GM19438 (cell line): ENCODE measurements around the gene TBCD.

ENCODE experiments used
- ATAC-seq: cut with Tn5 transposase; IDR thresholded peaks from one replicate; pipeline ENCODE4 v1.9.1; 2021; ENCODE audit warnings: low read depth; ENCODE audit not compliant: unreplicated experiment

The TBCD gene

DNA sequence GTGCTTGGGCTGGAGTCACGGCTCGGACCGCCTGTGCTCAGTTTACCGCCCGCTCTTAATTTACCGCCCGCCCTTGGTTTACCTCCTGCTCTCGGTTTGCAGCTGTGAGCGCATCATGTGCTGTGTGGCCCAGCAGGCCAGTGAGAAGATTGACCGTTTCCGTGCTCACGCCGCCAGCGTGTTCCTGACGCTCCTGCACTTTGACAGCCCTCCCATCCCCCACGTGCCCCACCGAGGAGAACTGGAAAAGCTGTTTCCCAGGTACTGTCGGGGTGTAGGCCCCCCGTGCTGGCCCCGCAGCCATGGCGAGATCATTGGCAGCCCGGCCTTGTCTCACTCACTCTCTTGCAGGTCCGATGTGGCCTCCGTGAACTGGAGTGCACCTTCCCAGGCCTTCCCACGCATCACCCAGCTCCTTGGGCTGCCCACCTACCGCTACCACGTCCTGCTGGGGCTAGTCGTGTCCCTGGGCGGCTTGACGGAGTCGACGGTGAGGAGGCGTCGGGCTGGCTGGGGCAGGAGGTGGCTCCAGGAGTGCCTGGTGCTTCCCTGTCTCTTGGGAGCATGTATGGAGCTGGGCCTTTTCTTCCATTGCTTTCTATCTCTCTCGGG lies 177.3 kb downstream of the TBCD start:
- no peak for ATAC-seq

- no peak for ATAC-seq
These were observed 177.8 kb downstream of the TBCD start for GRCh38 chr17:82929676-82930042.

DNA sequence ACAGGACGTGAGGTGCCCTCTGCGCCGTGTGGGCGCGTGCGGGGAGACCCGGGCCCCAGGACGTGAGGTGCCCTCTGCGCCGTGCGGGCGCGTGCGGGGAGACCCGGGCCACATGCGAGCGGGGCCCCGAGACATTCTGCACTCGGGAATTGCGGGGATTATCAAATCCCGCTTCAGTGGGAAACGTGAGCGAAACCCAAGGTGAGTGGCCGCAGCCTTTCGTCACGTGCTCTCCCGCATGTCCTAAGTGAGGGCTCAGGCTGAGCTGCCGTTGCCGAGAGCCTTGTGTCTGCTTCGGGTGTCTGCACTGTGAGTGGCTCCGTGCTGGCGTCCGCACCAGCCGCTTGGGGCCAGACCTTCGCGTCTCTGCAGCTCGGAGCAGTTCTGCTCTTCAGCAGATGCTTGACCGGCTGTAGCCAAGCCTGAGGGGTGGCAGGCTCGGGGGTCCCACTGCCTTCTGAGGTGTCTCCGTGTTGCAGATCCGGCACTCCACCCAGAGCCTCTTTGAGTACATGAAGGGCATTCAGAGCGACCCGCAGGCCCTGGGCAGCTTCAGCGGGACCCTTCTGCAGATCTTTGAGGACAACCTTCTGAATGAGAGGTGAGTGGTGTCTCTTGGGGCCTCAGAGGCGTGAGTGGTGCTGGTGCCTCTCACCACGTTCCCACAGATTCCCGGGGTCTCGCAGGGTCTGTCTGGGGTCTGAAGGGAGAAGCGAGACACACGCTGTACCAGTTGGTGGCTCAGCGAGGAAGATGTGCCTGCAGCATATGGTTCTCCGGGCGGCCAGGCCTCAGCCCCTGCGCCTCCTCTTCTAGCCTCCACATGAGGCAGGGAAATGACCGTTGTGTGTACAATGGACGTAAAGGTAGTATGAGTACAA lies 178.4 kb downstream of the TBCD start:
- ATAC-seq = no peak

DNA sequence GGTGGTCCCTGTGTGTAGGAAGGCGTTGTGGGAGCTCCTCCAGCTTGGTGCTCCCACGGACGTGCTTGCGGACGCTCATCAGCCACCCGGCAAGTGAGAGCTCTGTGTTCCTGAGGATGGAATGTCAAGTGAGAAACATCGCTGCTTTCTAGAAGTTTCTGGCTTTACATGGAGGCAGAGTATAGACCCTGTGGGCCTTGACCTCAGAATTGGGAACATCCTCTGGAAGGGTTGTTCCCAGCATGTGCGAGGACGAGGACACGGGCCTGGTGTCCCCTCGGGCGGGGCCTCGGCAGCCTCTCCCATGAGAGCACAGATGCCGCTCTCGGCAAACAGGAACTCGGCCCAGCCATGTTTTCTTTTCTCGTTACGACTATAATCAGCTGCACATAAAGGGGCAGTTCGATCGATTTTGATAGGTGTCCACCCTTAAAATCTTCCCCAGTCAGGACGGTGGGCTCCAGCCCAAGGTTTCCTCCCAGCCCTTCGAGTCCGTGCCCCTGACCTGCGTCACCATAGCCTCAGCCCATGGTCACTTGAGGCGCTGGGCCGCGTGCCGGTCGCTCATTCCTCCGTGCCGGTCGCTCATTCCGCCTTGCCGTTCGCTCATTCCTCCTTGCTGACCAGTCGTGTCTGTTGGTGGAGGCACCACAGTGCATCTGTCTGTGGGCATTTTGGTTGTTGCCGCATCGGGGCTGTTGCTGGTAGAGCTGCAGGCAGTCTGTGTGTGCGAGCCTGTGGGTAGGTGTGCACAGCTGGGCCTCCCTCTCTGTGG lies 179.2 kb downstream of the TBCD start:
- ATAC-seq = no peak

- no peak for ATAC-seq
These were observed 180.0 kb downstream of the TBCD start for GRCh38 chr17:82931699-82932517.

DNA sequence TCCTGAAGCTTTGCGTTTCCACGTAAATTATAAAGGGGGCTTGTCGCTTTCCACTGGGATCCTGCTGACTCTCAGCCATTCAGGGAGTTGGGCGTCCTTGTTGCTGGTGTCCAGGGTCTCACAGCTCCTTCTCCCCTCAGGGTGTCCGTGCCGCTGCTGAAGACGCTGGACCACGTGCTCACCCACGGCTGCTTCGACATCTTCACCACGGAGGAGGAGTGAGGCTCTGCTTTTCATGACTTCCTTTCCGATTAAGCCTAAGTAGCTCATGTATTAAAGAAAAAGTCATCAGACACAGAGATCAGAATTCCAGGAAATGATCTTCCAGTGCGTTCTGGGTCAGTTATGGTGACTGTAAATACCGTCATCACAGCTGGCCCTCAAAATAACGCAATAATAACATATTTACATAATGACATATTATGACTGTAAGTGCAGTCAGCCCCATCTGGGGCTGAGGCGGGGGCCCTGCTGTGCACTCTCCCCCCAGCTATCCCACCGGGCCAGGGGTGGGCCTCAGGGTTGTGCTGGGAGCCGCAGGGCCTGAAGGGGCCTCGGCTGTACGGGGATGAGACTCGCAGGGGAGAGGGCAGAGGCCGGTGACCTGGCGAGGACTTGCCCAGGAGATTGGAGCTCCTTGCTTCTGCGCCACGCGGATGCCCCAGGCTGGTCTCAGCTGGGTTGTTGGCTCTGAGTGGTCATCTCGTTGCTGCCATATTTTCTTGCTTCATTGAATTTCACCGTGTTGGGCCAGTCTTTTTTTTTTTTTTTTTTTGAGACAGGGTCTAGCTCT lies 180.8 kb downstream of the TBCD start:
- ATAC-seq = no peak

DNA sequence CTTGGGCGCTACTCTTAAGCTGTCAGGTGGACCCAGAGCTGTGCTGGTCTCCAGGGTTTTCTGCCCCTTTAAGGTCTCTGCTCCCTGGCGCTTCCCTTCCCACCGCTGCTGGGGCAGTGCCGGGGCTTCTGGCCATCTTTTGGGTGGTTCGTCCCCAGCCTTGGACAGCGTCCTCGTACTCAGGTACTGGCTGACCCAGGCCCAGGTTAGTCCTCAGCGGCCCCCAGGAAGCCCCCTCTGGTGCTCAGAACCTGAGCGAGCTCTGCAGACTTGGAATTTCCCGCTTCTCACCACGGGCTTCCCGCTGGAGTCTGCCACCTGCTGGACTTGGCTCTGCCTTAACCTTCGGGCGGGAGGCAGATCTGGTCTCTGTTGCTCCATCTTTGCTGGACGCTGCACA lies 182.0 kb downstream of the TBCD start:
- ATAC-seq = no peak

DNA sequence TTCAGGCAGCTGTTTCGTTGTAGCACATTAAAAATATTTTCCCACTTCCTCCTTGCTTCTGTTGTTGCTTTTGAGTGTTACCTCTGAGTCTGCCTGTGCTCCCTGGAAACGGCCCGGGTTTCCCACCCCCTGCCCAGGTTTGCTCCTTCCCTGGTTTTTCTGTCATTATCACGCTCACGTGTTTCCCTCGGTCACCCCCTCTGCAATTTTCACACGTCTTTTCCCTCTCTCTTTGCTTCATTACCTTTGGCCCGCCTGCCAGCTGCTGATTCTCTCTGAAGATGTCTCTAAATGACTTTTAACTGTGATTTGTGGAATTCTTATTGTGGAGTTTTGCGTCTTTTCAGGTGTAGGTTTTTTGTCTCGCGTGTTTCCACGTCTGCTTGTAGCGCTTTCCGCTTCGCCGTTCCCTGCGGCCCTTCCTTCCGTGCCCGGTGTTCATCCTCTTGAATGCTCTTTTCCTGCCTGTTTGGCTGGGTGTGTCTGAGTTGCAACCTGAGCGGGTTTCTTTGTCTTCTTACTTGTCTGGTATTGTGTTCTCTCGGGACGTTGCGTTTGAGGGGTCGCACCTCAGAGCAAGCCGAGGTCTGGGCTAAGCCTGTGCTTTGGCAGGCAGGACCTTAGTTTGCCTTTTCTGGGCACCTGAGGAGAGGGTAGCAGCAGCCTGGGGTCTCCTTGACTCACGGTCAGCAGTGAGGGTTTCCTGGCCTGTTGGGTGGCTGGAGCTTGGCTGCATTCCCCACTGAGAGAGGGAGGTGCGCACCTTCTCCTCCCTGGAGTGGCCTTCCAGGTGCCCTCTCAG lies 184.3 kb downstream of the TBCD start:
- ATAC-seq = no peak

DNA sequence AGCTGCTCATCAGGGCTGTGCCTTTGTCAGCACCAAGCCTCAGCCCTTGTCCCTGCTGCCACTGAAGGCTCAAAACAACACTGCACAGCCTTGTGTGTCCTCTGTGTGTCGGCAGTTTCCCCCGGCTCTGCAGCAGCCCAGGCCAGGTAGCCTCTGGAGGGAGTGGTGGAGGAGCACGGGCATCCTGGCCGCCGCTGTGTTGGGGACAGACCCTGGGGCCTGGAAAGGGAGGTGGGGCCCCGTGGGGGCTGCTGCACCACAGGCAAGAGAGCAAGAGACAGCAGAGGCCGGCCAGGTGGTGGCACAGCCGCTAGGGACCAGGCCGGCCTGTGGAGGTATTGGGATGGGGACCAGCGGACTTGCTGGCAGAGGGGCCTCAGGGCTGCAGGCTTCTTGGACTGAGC lies 184.9 kb downstream of the TBCD start:
- ATAC-seq = no peak

- no peak for ATAC-seq
These were observed 185.8 kb downstream of the TBCD start for GRCh38 chr17:82937411-82938371.

DNA sequence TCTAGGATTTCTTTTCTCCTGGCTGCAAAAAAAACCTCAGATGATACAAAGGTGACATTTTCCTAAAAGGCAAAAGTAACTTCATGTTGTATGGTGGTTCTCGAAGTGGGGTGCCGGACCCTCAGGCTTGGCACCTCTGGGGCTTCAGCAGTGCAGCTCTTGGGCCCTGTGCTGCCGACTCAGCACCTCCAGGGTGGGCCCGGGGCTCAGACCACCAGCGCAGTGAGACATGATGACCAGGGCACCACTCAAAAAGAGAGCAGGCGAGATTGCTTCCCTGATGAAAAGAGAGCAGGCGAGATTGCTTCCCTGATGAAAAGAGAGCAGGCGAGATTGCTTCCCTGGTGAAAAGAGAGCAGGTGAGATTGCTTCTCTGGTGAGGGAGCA lies 186.6 kb downstream of the TBCD start:
- ATAC-seq = no peak

GRCh38 chr17:82938873-82939620 lies 187.2 kb downstream of the TBCD start:
- ATAC-seq = no peak

DNA sequence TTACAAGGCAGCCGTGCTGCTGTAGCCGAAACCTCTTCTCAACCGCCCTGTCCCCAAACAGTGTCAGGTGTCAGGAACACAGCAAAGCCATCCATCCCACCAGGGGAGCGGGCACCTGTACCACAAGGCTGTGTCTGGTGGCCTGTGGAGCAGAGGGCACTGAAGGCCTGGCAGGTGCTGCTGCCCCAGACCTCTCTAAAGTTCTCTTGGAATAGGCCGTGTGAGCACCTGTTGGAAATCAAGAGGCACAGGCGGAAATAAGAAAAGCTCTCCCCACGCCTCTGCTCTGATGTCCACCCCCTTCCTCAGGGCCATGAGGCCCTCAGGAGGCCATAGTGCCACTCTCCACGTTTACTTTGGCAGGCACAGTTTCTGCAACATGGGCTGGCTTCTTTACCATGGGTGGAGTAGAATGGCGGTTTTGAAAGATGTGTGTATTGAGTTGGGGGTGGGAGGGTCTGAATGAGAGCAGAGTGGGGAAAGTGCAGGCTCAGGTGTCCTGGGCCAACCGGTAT lies 187.8 kb downstream of the TBCD start:
- no peak for ATAC-seq

GRCh38 chr17:82940226-82941020 lies 188.6 kb downstream of the TBCD start:
- ATAC-seq = no peak

DNA sequence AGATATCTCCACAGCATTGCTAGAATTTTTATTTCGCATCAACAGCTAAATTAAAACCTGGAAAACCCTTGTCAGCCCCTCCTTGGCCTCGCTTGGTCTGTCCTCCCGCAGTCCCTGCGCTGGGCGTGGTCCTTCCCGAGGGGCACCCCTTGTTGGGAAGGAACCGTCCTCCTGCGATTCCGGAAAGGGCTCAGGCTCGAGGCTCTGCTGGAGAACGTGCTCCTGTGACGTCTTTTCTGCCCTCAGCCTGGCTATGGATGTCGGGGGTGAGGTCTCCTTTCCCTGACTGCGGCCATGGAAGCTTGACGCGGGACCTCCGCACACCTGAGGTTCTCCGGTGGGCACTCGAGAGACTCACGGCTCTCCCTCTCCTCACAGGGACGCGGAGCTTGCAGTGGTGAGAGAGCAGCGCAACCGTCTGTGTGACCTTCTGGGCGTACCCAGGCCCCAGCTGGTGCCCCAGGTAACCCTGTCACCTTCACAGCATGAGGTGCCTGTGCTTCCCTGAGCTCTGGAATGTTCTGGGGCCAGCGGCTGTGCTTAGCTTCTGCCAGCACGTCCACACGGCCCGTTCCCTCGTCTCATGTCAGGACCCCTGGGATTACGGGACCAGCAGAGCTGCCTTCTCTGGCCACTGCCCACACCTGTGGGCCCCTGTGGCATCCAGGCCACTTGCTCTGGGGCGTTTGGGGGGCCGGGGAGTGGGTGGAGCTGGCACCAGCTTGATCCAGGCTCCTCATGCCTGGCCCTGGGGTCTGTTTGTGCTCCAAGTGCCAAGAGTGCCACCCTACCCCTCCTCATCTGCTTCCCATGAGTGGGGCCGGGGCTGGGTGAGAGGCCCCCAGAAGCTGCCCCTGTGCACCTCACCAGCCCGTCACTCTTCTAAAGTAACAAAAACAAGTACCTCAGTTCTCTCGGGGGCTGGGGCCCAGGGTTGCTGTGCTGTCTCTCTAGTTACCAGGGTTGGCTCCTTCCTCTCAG lies 189.4 kb downstream of the TBCD start:
- ATAC-seq = no peak
